ENCODE measurements around the gene CACNA2D4.

DNA sequence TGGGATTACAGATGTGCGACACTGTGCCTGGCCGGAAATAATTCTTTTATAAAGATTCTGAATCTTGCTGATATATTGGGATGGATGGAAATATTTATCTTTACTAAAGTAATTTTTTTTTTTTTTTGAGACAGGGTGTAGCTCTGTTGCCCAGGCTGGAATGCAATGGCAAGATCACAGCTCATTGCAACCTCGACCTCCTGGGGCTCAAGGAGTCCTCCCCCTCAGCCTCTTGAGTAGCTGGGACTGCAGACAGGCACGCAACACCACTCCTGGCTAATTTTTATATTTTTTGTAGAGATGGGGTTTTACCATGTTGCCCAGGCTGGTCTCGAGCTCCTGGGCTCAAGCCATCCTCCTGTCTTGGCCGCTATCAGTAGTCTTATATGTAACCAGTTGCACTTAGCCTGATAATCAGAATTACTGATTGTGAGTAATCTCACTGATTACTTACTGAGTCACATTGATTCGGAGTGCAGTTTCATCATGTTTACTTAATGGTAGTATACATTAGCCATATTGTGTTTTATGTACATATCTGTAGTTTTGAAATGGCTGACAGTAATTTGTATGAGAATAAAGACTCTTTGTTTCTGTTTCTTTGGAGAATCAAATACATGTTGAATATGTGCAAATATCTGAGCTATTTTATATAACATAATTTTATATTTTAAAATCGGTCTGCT, 148.5 kb downstream of the CACNA2D4 start:
- TF ChIP-seq CTCF (conservative IDR thresholded peaks at IDR 0.05) (no peak), ZFX (IDR thresholded peaks at IDR 0.05) (no peak)
